GM23338 (cell line): ENCODE results near the gene AKAP8L. TPM values are rescaled to one million over a fixed set of nuclear protein-coding genes. Genes with fewer than 3 reads are reported as not detected.

Experiments
- ATAC-seq: fragments of 200-7000 bp; cut with Tn5 transposase; 3 replicates; pipeline ENCODE4 v1.9.1; 2020
- DNase-seq: peaks from one replicate; pipeline ENCODE4 v3.0.0-alpha.2; 2015; ENCODE audit warnings: low spot score
- H2AFZ ChIP-seq: fragments of 200-600 bp; sonication (generic); 2 replicates; pipeline ENCODE4 v1.8.0; 2016; ENCODE audit warnings: antibody characterized with exemption, mild to moderate bottlenecking, moderate library complexity
- H3F3A ChIP-seq: fragments of 200-600 bp; sonication (generic); replicated peaks from 2 replicates; pipeline ENCODE4 v1.8.0; 2017; ENCODE audit warnings: antibody characterized with exemption, mixed run types, low read depth
- H3K27ac ChIP-seq: fragments of 200-600 bp; sonication (generic); 2 replicates; pipeline ENCODE4 v1.6.1; 2016; ENCODE audit warnings: low read depth
- H3K27me3 ChIP-seq: fragments of 200-600 bp; sonication (generic); 2 replicates; pipeline ENCODE4 v1.8.0; 2016; ENCODE audit warnings: mild to moderate bottlenecking, mixed run types, moderate library complexity; ENCODE audit not compliant: insufficient read depth
- H3K36me3 ChIP-seq: fragments of 200-600 bp; sonication (generic); 2 replicates; pipeline ENCODE4 v1.8.0; 2016; ENCODE audit warnings: mild to moderate bottlenecking; ENCODE audit not compliant: insufficient read depth
- H3K4me1 ChIP-seq: fragments of 200-600 bp; sonication (generic); 2 replicates; pipeline ENCODE4 v1.8.0; 2016; ENCODE audit warnings: mild to moderate bottlenecking, moderate library complexity; ENCODE audit not compliant: insufficient read depth
- H3K4me2 ChIP-seq: fragments of 200-600 bp; sonication (generic); 2 replicates; pipeline ENCODE4 v1.7.1; 2017; ENCODE audit warnings: mixed run types
- H3K4me3 ChIP-seq: fragments of 200-600 bp; sonication (generic); 2 replicates; pipeline ENCODE4 v1.6.1; 2016; ENCODE audit warnings: mixed run types
- H3K79me2 ChIP-seq: fragments of 200-600 bp; sonication (generic); replicated peaks from 2 replicates; pipeline ENCODE4 v1.8.0; 2017; ENCODE audit warnings: mild to moderate bottlenecking; ENCODE audit not compliant: insufficient read depth
- H3K9me2 ChIP-seq: fragments of 200-600 bp; sonication (generic); 2 replicates; pipeline ENCODE4 v1.8.0; 2017; ENCODE audit not compliant: insufficient read depth
- H4K20me1 ChIP-seq: fragments of 200-600 bp; sonication (generic); replicated peaks from 2 replicates; pipeline ENCODE4 v1.8.0; 2017; ENCODE audit warnings: mild to moderate bottlenecking; ENCODE audit not compliant: insufficient read depth
- H3K27ac Mint-ChIP-seq: 2 replicates; pipeline ENCODE4 v1.8.0; 2020; ENCODE audit warnings: inconsistent platforms, mild to moderate bottlenecking, moderate library complexity, mixed read lengths
- H3K27me3 Mint-ChIP-seq: 3 replicates; pipeline ENCODE4 v1.8.0; 2022; ENCODE audit warnings: low read depth, mild to moderate bottlenecking, moderate library complexity, mixed read lengths, inconsistent platforms; ENCODE audit not compliant: insufficient read depth, poor library complexity
- H3K36me3 Mint-ChIP-seq: 3 replicates; pipeline ENCODE4 v1.8.0; 2021; ENCODE audit warnings: low read depth, mild to moderate bottlenecking, inconsistent platforms, moderate library complexity, mixed read lengths
- H3K4me1 Mint-ChIP-seq: 3 replicates; pipeline ENCODE4 v1.8.0; 2020; ENCODE audit warnings: mild to moderate bottlenecking, inconsistent platforms, mixed read lengths
- H3K4me3 Mint-ChIP-seq: 3 replicates; pipeline ENCODE4 v1.8.0; 2021; ENCODE audit warnings: moderate library complexity, mild to moderate bottlenecking, inconsistent platforms, mixed read lengths
- H3K9me3 Mint-ChIP-seq: 3 replicates; pipeline ENCODE4 v1.8.0; 2020; ENCODE audit warnings: moderate library complexity, mild to moderate bottlenecking, inconsistent platforms, mixed read lengths
- CREB1 ChIP-seq: fragments of 250-450 bp; sonication (Bioruptor Pico); IDR thresholded peaks from 2 replicates; pipeline ENCODE4 v1.5.0; 2020; ENCODE audit warnings: low read depth, mild to moderate bottlenecking, moderate library complexity
- CTCF ChIP-seq, 2 experiments: fragments of 200-600 bp in 1 of 2; sonication (generic) in 1 of 2; conservative IDR thresholded peaks; 2 replicates each; pipeline versions ENCODE4 v1.5.1 to v1.6.1; 2016 to 2017; ENCODE audit warnings: antibody characterized with exemption in 2 of 2, low read depth in 2 of 2, mild to moderate bottlenecking in 2 of 2, moderate library complexity in 1 of 2
- EZH2 ChIP-seq: fragments of 200-600 bp; sonication (generic); IDR thresholded peaks from one replicate; pipeline ENCODE4 v1.8.0; 2017; ENCODE audit warnings: antibody characterized with exemption, mild to moderate bottlenecking, low read depth; ENCODE audit not compliant: unreplicated experiment
- EZH2phosphoT487 ChIP-seq: fragments of 200-600 bp; sonication (generic); IDR thresholded peaks from one replicate; pipeline ENCODE4 v1.8.1; 2018; ENCODE audit warnings: antibody characterized with exemption; ENCODE audit not compliant: unreplicated experiment
- JUNB ChIP-seq: IDR thresholded peaks from one replicate; pipeline ENCODE4 v1.6.1; 2016; ENCODE audit warnings: antibody characterized with exemption; ENCODE audit not compliant: unreplicated experiment
- NANOG ChIP-seq: IDR thresholded peaks from 2 replicates; pipeline ENCODE4 v1.6.1; 2016; ENCODE audit warnings: antibody characterized with exemption, borderline replicate concordance
- POLR2AphosphoS5 ChIP-seq: IDR thresholded peaks from 2 replicates; pipeline ENCODE4 v1.6.1; 2016; ENCODE audit warnings: antibody characterized with exemption, low read depth
- REST ChIP-seq: IDR thresholded peaks from one replicate; pipeline ENCODE4 v1.6.1; 2018; ENCODE audit warnings: antibody characterized with exemption; ENCODE audit not compliant: unreplicated experiment
- STAT1 ChIP-seq: IDR thresholded peaks from one replicate; pipeline ENCODE4 v1.6.1; 2016; ENCODE audit warnings: antibody characterized with exemption; ENCODE audit not compliant: unreplicated experiment
- ZNF114 ChIP-seq: fragments of 250-450 bp; sonication (Bioruptor Pico); IDR thresholded peaks from 2 replicates; pipeline ENCODE4 v1.5.0; 2020; ENCODE audit warnings: mild to moderate bottlenecking, moderate library complexity
- ZNF331 ChIP-seq: fragments of 250-450 bp; sonication (Bioruptor Pico); IDR thresholded peaks from 2 replicates; pipeline ENCODE4 v1.5.0; 2020; ENCODE audit warnings: low read depth, mild to moderate bottlenecking, moderate library complexity
- polyA plus RNA-seq: library from polyadenylated mRNA; unstranded; fragments of >200 nt; fragmentation: Nextera tagmentation; extraction: Ambion mirVana; gene quantifications from 2 replicates; pipeline ENCODE4 v1.2.1, GENCODE V29; 2016
- total RNA-seq: library from RNA; depleted of rRNA; stranded (reverse); fragments of >200 nt; shearing (Covaris generic); gene quantifications from 2 replicates; pipeline ENCODE4 v1.2.3, GENCODE V29; 2014

The AKAP8L gene
- total and polyA plus RNA-seq, 2 experiments from 2014 or later = 78.8 to 165 TPM

DNA sequence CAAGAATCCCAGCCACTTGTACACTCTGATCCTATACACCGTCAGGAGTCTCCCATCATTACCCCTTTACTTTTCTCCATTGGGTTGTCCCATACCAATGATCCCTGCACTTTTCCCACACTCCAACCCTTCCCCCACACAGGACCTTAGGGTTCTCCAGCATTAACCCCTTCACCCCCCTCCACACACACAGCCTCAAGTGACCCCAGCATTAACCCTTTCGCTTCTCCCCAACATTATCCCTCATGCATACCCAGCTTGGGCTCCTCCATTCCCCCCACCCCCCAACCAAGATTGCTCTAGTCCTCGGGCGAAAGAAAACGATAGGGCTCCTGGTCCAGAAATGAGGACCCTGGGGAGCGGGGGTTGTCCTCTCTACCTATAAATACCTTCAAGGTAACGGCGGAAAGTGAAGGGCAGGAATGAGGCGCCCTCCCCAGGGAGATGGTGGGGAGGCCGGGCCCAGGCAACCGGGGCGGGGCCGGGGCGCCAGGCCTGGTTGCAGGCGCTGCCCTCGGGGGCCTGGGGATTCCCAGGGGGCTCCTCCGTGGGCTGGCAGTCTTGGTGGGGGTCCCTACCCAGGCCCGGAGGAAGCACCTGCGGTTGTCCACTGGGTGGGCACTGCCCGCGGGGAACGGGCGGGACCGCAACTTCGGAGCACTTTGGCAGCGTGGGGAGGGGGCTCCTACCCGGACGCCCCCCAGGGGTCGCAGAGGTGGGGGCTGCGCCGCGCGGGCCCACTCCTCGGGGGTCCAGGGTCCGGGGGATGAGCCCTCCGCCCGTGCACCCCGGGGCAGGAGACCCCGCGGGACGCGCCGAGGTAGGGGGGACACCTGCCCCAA lies 30.2 kb upstream of the AKAP8L start:
- no peak overlapping the region for H3K27ac ChIP-seq
- H3K4me3 ChIP-seq = peak overlapping the region; percentile 84
- Mint-ChIP-seq H3K4me1 (peaks cover 9% of the 10 kb centered on the region), H3K4me3 (peak overlapping the region; percentile 78), H3K27ac (no peak overlapping the region), H3K9me3 (no peaks in the 10 kb centered on the region; the same call in 1 of the 3 replicates), H3K27me3 (peaks cover 18% of the 10 kb centered on the region), H3K36me3 (no peaks in the 10 kb centered on the region; the same call in 2 of the 3 replicates)
- peaks cover 13% of the 10 kb centered on the region for H3K4me1 ChIP-seq
- H3F3A ChIP-seq = 0 out of 2 replicates have a peak, but pooled peaks cover 13% of the 10 kb centered on the region
- TF ChIP-seq CTCF (conservative IDR thresholded peaks at IDR 0.05; ENCODE audit: low read depth in 2 of 2) (0 out of 4 replicates have a peak, but pooled peaks of 1 of the 2 experiments have one; percentile 16), CREB1 (CRISPR knock-in tag) (0 out of 2 replicates have a peak, but pooled peaks have one; percentile 15), ZNF331 (no peak)
- H3K4me2 ChIP-seq = peak overlapping the region; percentile 97
- no peaks in the 10 kb centered on the region for H3K36me3 ChIP-seq
- ATAC-seq (peak; percentile 8), DNase-seq (peak; percentile 82)
- no peaks in the 10 kb centered on the region for H3K79me2 ChIP-seq
- no peaks in the 10 kb centered on the region for H4K20me1 ChIP-seq
- peaks cover 8% of the 10 kb centered on the region; the same call in 1 of the 2 replicates for H3K9me2 ChIP-seq
- peaks cover 13% of the 10 kb centered on the region for H3K27me3 ChIP-seq
- H2AFZ ChIP-seq = peak overlapping the region; percentile 96

- Histone ChIP-seq H2AFZ (no peak overlapping the region), H3K4me2 (peak overlapping the region; percentile 97), H3K27me3 (peaks cover 5% of the 10 kb centered on the region), H3K36me3 (no peaks in the 10 kb centered on the region), H3F3A (0 out of 2 replicates have a peak, but pooled peaks cover 13% of the 10 kb centered on the region), H3K27ac (no peak overlapping the region), H3K79me2 (no peaks in the 10 kb centered on the region), H3K9me2 (peaks cover 8% of the 10 kb centered on the region; the same call in 1 of the 2 replicates), H3K4me3 (peak overlapping the region; percentile 84), H4K20me1 (no peaks in the 10 kb centered on the region), H3K4me1 (peaks cover 9% of the 10 kb centered on the region)
- peaks cover 7% of the 10 kb centered on the region for H3K4me1 Mint-ChIP-seq
- H3K4me3 Mint-ChIP-seq = peak overlapping the region; percentile 78
- no peaks in the 10 kb centered on the region; the same call in 2 of the 3 replicates for H3K36me3 Mint-ChIP-seq
- peaks cover 11% of the 10 kb centered on the region for H3K27me3 Mint-ChIP-seq
- no peaks in the 10 kb centered on the region; the same call in 1 of the 3 replicates for H3K9me3 Mint-ChIP-seq
- DNase-seq = no peak
- no peak overlapping the region for H3K27ac Mint-ChIP-seq
- ATAC-seq = no peak
- no peak for TF ChIP-seq EZH2phosphoT487
- no peak for TF ChIP-seq CREB1 (CRISPR knock-in tag)
- TF ChIP-seq REST = no peak
- no peak for TF ChIP-seq CTCF (conservative IDR thresholded peaks at IDR 0.05; ENCODE audit: low read depth in 2 of 2)
- TF ChIP-seq POLR2AphosphoS5 = no peak
- TF ChIP-seq ZNF114 = no peak
- no peak for TF ChIP-seq EZH2
- TF ChIP-seq STAT1 = no peak
- TF ChIP-seq JUNB = no peak
- TF ChIP-seq NANOG = no peak
- TF ChIP-seq ZNF331 = no peak
Measured at GRCh38 chr19:15448044-15448777, 29.4 kb upstream of the AKAP8L start.
